Endothelial cell of umbilical vein (primary cell): ENCODE results near the gene BEND5.

ENCODE experiments used
- CTCF ChIP-seq, 2 donors: IDR thresholded peaks; 1 replicate in 1 of 2; 2 replicates in 1 of 2; pipeline ENCODE4 v1.5.1; 2011; ENCODE audit warnings: low read length in 2 of 2, mild to moderate bottlenecking in 2 of 2, moderate library complexity in 2 of 2, control low read depth in 1 of 2, inconsistent platforms in 1 of 2, low read depth in 1 of 2; ENCODE audit not compliant: insufficient read depth in 1 of 2; ENCODE audit errors: extremely low read depth in 1 of 2
- EZH2 ChIP-seq: IDR thresholded peaks from 2 replicates; pipeline ENCODE4 v1.6.1; 2012; ENCODE audit warnings: borderline replicate concordance, low read depth, mild to moderate bottlenecking, moderate library complexity, low read length, inconsistent platforms; ENCODE audit not compliant: severe bottlenecking
- FOS ChIP-seq: IDR thresholded peaks from 2 replicates; pipeline ENCODE4 v1.6.1; 2011; ENCODE audit warnings: mild to moderate bottlenecking, low read length, moderate library complexity, borderline replicate concordance; ENCODE audit not compliant: insufficient read depth
- GATA2 ChIP-seq: IDR thresholded peaks from 2 replicates; pipeline ENCODE4 v1.7.0; 2011; ENCODE audit warnings: low read depth, mild to moderate bottlenecking, moderate library complexity, mixed read lengths, low read length; ENCODE audit not compliant: insufficient read length, insufficient read depth
- MAX ChIP-seq: IDR thresholded peaks from 2 replicates; pipeline ENCODE4 v1.6.1; 2011; ENCODE audit not compliant: insufficient read depth, insufficient read length
- MYC ChIP-seq: IDR thresholded peaks from one replicate; pipeline ENCODE4 v1.6.1; 2011; ENCODE audit warnings: mild to moderate bottlenecking, low read depth, low read length
- POLR2A ChIP-seq: IDR thresholded peaks from 2 replicates; pipeline ENCODE4 v1.6.1; 2012; ENCODE audit warnings: low read depth, mild to moderate bottlenecking, control low read depth, low read length
- POLR2AphosphoS5 ChIP-seq: IDR thresholded peaks from 2 replicates; pipeline ENCODE4 v1.6.1; 2012; ENCODE audit warnings: low read depth, mild to moderate bottlenecking, control low read depth, low read length, moderate library complexity; ENCODE audit not compliant: insufficient read depth

- no peak for TF ChIP-seq GATA2
- no peak for TF ChIP-seq CTCF (IDR thresholded peaks at IDR 0.05; ENCODE audit: extremely low read depth in 1 of 2, insufficient read depth in 1 of 2, low read depth in 1 of 2, low read length in 2 of 2)
- TF ChIP-seq POLR2A: no peak
- TF ChIP-seq MYC: no peak
- no peak for TF ChIP-seq MAX
- TF ChIP-seq EZH2: no peak
- no peak for TF ChIP-seq POLR2AphosphoS5
- no peak for TF ChIP-seq FOS
Observed at GRCh38 chr1:48726139-48726538, 50.6 kb downstream of the BEND5 start.
